ENCODE results near the gene MEGF10.

Gene MEGF10

GRCh38 chr5:127373858-127374491 is 83.4 kb downstream of the MEGF10 start:
- ATAC-seq = no peak

DNA sequence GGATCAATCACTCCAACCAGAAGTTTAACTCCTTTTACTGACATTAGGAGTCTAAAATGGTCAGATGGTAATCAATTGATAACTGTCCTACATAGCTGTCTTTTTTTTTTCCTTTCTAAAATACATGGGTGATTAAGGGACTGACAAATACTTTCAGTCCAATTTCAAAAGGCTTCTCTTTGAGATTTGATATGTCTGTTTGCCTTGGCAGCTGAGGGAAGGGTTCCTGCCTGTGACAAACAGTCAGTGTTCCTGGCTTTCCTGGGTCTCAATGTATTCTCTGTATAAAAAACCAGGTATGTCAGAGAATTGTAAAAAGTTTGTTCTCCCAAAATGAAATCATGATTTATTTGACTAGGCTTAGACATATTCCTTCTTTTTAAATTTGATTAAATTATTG is 84.5 kb downstream of the MEGF10 start:
- no peak for ATAC-seq
- TF ChIP-seq, protein P1, sequence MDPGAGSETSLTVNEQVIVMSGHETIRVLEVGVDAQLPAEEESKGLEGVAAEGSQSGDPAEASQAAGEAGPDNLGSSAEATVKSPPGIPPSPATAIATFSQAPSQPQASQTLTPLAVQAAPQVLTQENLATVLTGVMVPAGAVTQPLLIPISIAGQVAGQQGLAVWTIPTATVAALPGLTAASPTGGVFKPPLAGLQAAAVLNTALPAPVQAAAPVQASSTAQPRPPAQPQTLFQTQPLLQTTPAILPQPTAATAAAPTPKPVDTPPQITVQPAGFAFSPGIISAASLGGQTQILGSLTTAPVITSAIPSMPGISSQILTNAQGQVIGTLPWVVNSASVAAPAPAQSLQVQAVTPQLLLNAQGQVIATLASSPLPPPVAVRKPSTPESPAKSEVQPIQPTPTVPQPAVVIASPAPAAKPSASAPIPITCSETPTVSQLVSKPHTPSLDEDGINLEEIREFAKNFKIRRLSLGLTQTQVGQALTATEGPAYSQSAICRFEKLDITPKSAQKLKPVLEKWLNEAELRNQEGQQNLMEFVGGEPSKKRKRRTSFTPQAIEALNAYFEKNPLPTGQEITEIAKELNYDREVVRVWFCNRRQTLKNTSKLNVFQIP (CRISPR knock-in tag; IDR thresholded peaks at IDR 0.05; ENCODE audit: borderline replicate concordance, low read depth) = no peak
- TF ChIP-seq ZNF70 (CRISPR knock-in tag; IDR thresholded peaks at IDR 0.05) = no peak
- TF ChIP-seq ZFP30 (CRISPR knock-in tag; IDR thresholded peaks at IDR 0.05) = no peak
- no peak for TF ChIP-seq BACH2 (CRISPR knock-in tag; IDR thresholded peaks at IDR 0.05; ENCODE audit: borderline replicate concordance)
- TF ChIP-seq ARNTL (CRISPR knock-in tag; IDR thresholded peaks at IDR 0.05; ENCODE audit: borderline replicate concordance, low read depth) = no peak
- no peak for TF ChIP-seq PPARA (CRISPR knock-in tag; IDR thresholded peaks at IDR 0.05; ENCODE audit: borderline replicate concordance)
- TF ChIP-seq ZNF8 (CRISPR knock-in tag; IDR thresholded peaks at IDR 0.05) = no peak
- TF ChIP-seq PATZ1 (CRISPR knock-in tag; IDR thresholded peaks at IDR 0.05; ENCODE audit: borderline replicate concordance) = no peak
- no peak for TF ChIP-seq SNAI2 (CRISPR knock-in tag; IDR thresholded peaks at IDR 0.05)
- TF ChIP-seq TCF4 (CRISPR knock-in tag; IDR thresholded peaks at IDR 0.05; ENCODE audit: borderline replicate concordance) = no peak
- TF ChIP-seq ZC3H10 (CRISPR knock-in tag; IDR thresholded peaks at IDR 0.05) = no peak
- no peak for TF ChIP-seq ZNF565 (CRISPR knock-in tag; conservative IDR thresholded peaks at IDR 0.05; ENCODE audit: low read depth)

More at GRCh38 chr5:127373858-127374491, 83.4 kb downstream of the MEGF10 start:
- no peak for TF ChIP-seq PPARA (CRISPR knock-in tag; IDR thresholded peaks at IDR 0.05; ENCODE audit: borderline replicate concordance)
- TF ChIP-seq RARB (CRISPR knock-in tag; IDR thresholded peaks at IDR 0.05) = no peak
- TF ChIP-seq, protein P1 (CRISPR knock-in tag; IDR thresholded peaks at IDR 0.05; ENCODE audit: borderline replicate concordance, low read depth) = no peak
- TF ChIP-seq TCF4 (CRISPR knock-in tag; IDR thresholded peaks at IDR 0.05; ENCODE audit: borderline replicate concordance) = no peak
- no peak for TF ChIP-seq ZNF8 (CRISPR knock-in tag; IDR thresholded peaks at IDR 0.05)
- no peak for TF ChIP-seq ARNTL (CRISPR knock-in tag; IDR thresholded peaks at IDR 0.05; ENCODE audit: borderline replicate concordance, low read depth)

GRCh38 chr5:127375544-127376091 is 85.0 kb downstream of the MEGF10 start:
- no peak for TF ChIP-seq ZFP3 (CRISPR knock-in tag; IDR thresholded peaks at IDR 0.05)
- TF ChIP-seq TOX (CRISPR knock-in tag; IDR thresholded peaks at IDR 0.05; ENCODE audit: borderline replicate concordance) = no peak
- no peak for TF ChIP-seq RARB (CRISPR knock-in tag; IDR thresholded peaks at IDR 0.05)
- no peak for TF ChIP-seq OSR1 (CRISPR knock-in tag; IDR thresholded peaks at IDR 0.05)
- no peak for TF ChIP-seq BACH2 (CRISPR knock-in tag; IDR thresholded peaks at IDR 0.05; ENCODE audit: borderline replicate concordance)
- no peak for TF ChIP-seq ESRRG (CRISPR knock-in tag; IDR thresholded peaks at IDR 0.05)
- no peak for TF ChIP-seq ZFP30 (CRISPR knock-in tag; IDR thresholded peaks at IDR 0.05)

DNA sequence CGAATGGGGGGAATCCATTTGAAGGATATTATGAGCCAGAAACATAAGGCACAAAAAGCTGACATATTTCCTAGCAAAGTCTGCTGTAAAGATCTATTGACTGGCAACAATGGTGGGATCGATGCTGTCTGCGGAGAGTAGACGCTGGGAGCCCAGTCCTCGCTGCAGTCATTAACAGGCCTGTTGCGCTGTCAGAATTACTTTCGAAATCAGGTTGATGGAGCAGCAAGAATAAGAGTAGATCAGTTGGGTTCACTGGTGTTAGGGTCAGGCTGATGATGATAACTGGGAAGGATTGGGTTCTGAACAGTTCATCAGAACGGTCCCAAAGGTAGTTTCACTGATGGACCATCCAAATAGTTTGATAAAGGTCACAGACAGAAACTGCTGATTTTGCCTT is 87.1 kb downstream of the MEGF10 start:
- TF ChIP-seq ESRRG (CRISPR knock-in tag; IDR thresholded peaks at IDR 0.05) (no peak), TOX (CRISPR knock-in tag; IDR thresholded peaks at IDR 0.05; ENCODE audit: borderline replicate concordance) (no peak), BACH2 (CRISPR knock-in tag; IDR thresholded peaks at IDR 0.05; ENCODE audit: borderline replicate concordance) (no peak), CREB5 (CRISPR knock-in tag; IDR thresholded peaks at IDR 0.05; ENCODE audit: low read depth) (no peak), PATZ1 (CRISPR knock-in tag; IDR thresholded peaks at IDR 0.05; ENCODE audit: borderline replicate concordance) (no peak)
- ATAC-seq = no peak

More at GRCh38 chr5:127375544-127376091, 85.0 kb downstream of the MEGF10 start:
- no peak for ATAC-seq

All from SK-N-SH treated with all-trans-retinoic acid at 6 μM for 48 hours (cell line).